Measurements from ENCODE around the gene FBLN1. TPM values are rescaled to one million over a fixed set of nuclear protein-coding genes. Genes with fewer than 3 reads are reported as not detected.

FBLN1 gene
- total RNA-seq, 1 donor from 2014 or later, result 271 TPM

- peaks cover 32% of the 10 kb centered on the region for H3K27me3 Mint-ChIP-seq
- H3K4me1 Mint-ChIP-seq (ENCODE audit: unreplicated experiment), result peaks cover 21% of the 10 kb centered on the region
- TF ChIP-seq CTCF (conservative IDR thresholded peaks at IDR 0.05), result no peak
- H3K9me3 Mint-ChIP-seq, result no peaks in the 10 kb centered on the region
- no peak overlapping the region for H3K27ac Mint-ChIP-seq
- H3K36me3 Mint-ChIP-seq, result no peaks in the 10 kb centered on the region
- no peak overlapping the region for H3K4me3 Mint-ChIP-seq
- peak; percentile 48 for DNase-seq (ENCODE audit: extremely low spot score, unreplicated experiment)
Measured at GRCh38 chr22:45640291-45640940, 137.7 kb downstream of the FBLN1 start.

- H3K4me3 Mint-ChIP-seq, result no peak overlapping the region
- no peaks in the 10 kb centered on the region for H3K36me3 Mint-ChIP-seq
- TF ChIP-seq CTCF (conservative IDR thresholded peaks at IDR 0.05), result no peak
- peak; percentile 65 for DNase-seq (ENCODE audit: extremely low spot score, unreplicated experiment)
- no peak overlapping the region for H3K27ac Mint-ChIP-seq
- peaks cover 21% of the 10 kb centered on the region for H3K4me1 Mint-ChIP-seq (ENCODE audit: unreplicated experiment)
- H3K9me3 Mint-ChIP-seq, result no peaks in the 10 kb centered on the region
- peaks cover 36% of the 10 kb centered on the region for H3K27me3 Mint-ChIP-seq
Measured at GRCh38 chr22:45640941-45641621, 138.4 kb downstream of the FBLN1 start.

GRCh38 chr22:45642986-45643385 lies 140.3 kb downstream of the FBLN1 start:
- Mint-ChIP-seq H3K27me3 (peaks cover 39% of the 10 kb centered on the region), H3K4me3 (no peak overlapping the region), H3K27ac (peak overlapping the region; percentile 34), H3K9me3 (no peaks in the 10 kb centered on the region), H3K4me1 (ENCODE audit: unreplicated experiment) (peaks cover 21% of the 10 kb centered on the region), H3K36me3 (no peaks in the 10 kb centered on the region)
- TF ChIP-seq CTCF (conservative IDR thresholded peaks at IDR 0.05), result no peak
- DNase-seq (ENCODE audit: extremely low spot score, unreplicated experiment), result no peak

GRCh38 chr22:45644714-45645113 lies 142.0 kb downstream of the FBLN1 start:
- Mint-ChIP-seq H3K9me3 (no peaks in the 10 kb centered on the region), H3K4me1 (ENCODE audit: unreplicated experiment) (peaks cover 16% of the 10 kb centered on the region), H3K27me3 (peaks cover 39% of the 10 kb centered on the region), H3K4me3 (no peak overlapping the region), H3K36me3 (no peaks in the 10 kb centered on the region), H3K27ac (no peak overlapping the region)
- peak; percentile 37 for DNase-seq (ENCODE audit: extremely low spot score, unreplicated experiment)
- TF ChIP-seq CTCF (conservative IDR thresholded peaks at IDR 0.05), result no peak

- Mint-ChIP-seq H3K4me3 (no peak overlapping the region), H3K36me3 (no peaks in the 10 kb centered on the region), H3K27me3 (peaks cover 41% of the 10 kb centered on the region), H3K4me1 (ENCODE audit: unreplicated experiment) (peaks cover 16% of the 10 kb centered on the region), H3K9me3 (no peaks in the 10 kb centered on the region), H3K27ac (no peak overlapping the region)
- no peak for TF ChIP-seq CTCF (conservative IDR thresholded peaks at IDR 0.05)
- DNase-seq (ENCODE audit: extremely low spot score, unreplicated experiment), result no peak
Measured at GRCh38 chr22:45645150-45645525, 142.5 kb downstream of the FBLN1 start.

Measured in type B pancreatic cell (in vitro differentiated cells).